ENCODE data around the gene SH3RF2.

- TF ChIP-seq CTCF (IDR thresholded peaks at IDR 0.05; ENCODE audit: low read depth, low read length) (no peak), EZH2phosphoT487 (IDR thresholded peaks at IDR 0.05; ENCODE audit: low read depth) (no peak)
Measured at GRCh38 chr5:146024034-146024433, 87.7 kb downstream of the SH3RF2 start.
